Erythroblast (primary cell): Measurements from ENCODE around the gene SLC1A2.

Source experiments
- GATA1 ChIP-seq: IDR thresholded peaks from 2 replicates; pipeline ENCODE4 v1.6.1; 2011; ENCODE audit warnings: low read depth, mild to moderate bottlenecking, control low read depth, low read length, moderate library complexity
- POLR2A ChIP-seq: IDR thresholded peaks from 2 replicates; pipeline ENCODE4 v1.6.1; 2011; ENCODE audit warnings: mild to moderate bottlenecking, low read length

GRCh38 chr11:35307221-35307621 lies 112.1 kb downstream of the SLC1A2 start:
- TF ChIP-seq POLR2A (no peak), GATA1 (no peak)
